Measurements from ENCODE around the gene TGFB2.

DNA sequence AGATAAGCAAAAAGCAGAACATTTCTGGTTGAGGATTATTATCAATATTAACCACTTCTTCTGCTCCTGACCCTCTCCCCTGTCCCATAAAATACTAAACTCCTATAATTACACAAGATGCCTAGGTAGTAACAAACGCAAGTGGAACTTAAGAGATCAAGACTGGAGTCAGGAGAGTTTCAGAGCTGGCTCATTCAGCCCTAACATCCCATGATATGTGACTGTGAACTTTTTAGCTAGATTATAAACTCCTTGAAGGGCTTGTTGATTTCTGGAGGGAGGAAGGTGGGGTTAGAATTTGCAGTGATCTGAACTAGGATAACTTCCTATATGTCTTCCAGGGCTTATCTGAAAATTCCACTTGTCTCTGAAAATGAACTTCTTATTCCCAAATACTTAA is 130.6 kb downstream of the TGFB2 start:
- TF ChIP-seq EZH2 (IDR thresholded peaks at IDR 0.05; ENCODE audit: low read depth, unreplicated experiment) (no peak), CTCF (conservative IDR thresholded peaks at IDR 0.05; ENCODE audit: low read depth in 2 of 2) (no peak), ZNF114 (CRISPR knock-in tag; IDR thresholded peaks at IDR 0.05) (no peak)

All from GM23338 (cell line).